Mucosa of stomach (tissue), 1 donor: Measurements from ENCODE around the gene HSPG2.

Experiments used
- H3K27me3 ChIP-seq: one replicate; pipeline ENCODE4 v1.7.0; 2013; ENCODE audit warnings: mild to moderate bottlenecking, low read length; ENCODE audit not compliant: control insufficient read depth, insufficient read depth
- H3K36me3 ChIP-seq: one replicate; pipeline ENCODE4 v1.7.0; 2013; ENCODE audit warnings: low read length; ENCODE audit not compliant: control insufficient read depth, insufficient read depth
- H3K4me1 ChIP-seq: one replicate; pipeline ENCODE4 v1.7.0; 2013; ENCODE audit warnings: mild to moderate bottlenecking, low read length; ENCODE audit not compliant: control insufficient read depth, insufficient read depth
- H3K4me3 ChIP-seq: one replicate; pipeline ENCODE4 v1.7.0; 2013; ENCODE audit warnings: low read length
- H3K9ac ChIP-seq: one replicate; pipeline ENCODE4 v1.7.0; 2013; ENCODE audit warnings: mild to moderate bottlenecking, low read length, moderate library complexity
- H3K9me3 ChIP-seq: one replicate; pipeline ENCODE4 v1.7.0; 2013; ENCODE audit warnings: mild to moderate bottlenecking, low read length, moderate library complexity; ENCODE audit not compliant: control insufficient read depth
- donor health status: Pancreatic carcinoma.

Gene HSPG2

DNA sequence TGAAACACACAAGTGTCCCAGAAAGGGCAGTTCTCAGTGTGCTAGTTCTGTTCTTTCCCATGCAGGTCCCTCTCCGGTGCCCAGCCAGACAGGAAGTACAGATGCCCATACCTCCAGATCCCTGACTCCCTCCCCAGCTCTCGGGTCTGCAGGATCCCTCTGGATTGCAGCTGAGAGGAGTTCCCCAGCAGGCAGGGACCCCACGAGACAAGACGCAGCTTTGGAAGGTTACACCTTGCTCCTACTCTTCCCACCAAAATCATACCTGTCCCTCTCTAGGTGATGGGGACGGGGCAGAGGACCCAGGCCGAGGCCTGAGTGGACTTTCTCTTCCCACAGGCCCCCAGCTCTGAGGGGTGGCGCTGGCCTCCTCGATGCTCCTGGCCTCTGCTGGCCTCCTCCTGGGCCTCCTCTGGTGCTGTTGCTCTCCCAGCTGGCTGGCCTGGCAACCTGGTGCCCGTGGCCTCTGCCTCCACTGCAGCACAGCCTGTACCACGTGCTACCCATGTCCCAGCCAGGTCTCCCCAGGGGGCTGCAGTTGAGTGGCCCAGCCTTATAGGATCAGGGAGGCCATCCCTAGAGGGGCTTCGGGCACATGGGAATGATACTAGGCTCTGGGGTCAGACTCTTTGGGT, 115.6 kb downstream of the HSPG2 start:
- Histone ChIP-seq H3K9me3 (no peaks in the 10 kb centered on the region), H3K9ac (no peak overlapping the region), H3K4me3 (no peak overlapping the region), H3K27me3 (no peaks in the 10 kb centered on the region), H3K36me3 (peaks cover 8% of the 10 kb centered on the region), H3K4me1 (no peaks in the 10 kb centered on the region)

DNA sequence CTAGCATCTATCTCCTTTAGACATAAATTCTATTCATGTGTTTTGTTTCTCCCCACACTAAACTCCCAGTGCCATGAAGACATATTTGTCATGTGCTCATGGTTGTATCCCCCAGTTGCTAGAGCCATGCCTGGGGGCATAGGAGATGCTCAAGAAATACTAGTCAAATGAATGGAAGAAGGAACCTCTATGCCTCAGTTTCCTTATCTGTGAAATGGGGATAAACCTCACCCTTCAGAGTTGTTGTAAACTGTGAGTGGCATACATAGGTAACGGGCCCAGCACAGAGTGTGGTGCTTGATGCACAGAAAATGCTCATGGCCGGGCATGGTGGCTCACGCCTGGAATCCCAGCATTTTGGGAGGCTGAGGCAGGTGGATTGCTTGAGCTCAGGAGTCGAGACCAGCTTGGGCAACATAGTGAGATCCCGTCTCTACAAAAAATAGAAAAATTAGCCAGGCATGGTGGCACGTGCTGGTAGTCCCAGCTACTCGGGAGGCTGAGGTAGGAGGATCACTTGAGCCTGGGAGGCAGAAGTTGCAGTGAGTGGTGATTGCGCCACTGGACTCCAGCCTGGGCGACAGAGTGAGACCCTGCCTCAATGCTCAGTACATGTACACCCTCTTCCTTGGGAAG, 116.4 kb downstream of the HSPG2 start:
- H3K36me3 ChIP-seq, result peaks cover 8% of the 10 kb centered on the region
- no peaks in the 10 kb centered on the region for H3K4me1 ChIP-seq
- no peaks in the 10 kb centered on the region for H3K9me3 ChIP-seq

DNA sequence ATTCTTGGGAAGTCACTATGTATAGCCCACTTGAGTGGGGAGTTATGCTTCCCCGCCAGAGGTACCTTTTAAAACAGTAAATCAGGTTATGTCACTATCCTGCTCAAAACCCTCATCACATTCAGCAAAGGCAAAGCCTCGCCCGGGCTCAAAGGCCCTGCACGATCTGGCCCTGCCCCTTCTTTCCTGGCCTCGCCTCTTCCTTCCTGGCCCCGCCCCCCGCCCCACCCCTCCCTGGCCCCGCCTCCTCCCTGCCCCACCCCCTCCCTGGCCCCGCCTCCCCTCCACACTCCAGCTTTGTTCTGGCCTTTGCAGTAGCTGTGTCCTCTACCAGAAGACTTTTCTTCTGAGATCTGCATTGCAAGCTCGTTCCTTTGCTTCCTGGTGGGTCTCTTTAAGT, 118.5 kb downstream of the HSPG2 start:
- Histone ChIP-seq H3K4me1 (peaks cover 10% of the 10 kb centered on the region), H3K27me3 (peaks cover 6% of the 10 kb centered on the region), H3K36me3 (no peaks in the 10 kb centered on the region), H3K4me3 (no peak overlapping the region), H3K9me3 (no peaks in the 10 kb centered on the region), H3K9ac (no peak overlapping the region)

More for the DNA sequence above, 116.4 kb downstream of the HSPG2 start:
- Histone ChIP-seq H3K4me3 (no peak overlapping the region), H3K27me3 (no peaks in the 10 kb centered on the region), H3K9ac (no peak overlapping the region)

DNA sequence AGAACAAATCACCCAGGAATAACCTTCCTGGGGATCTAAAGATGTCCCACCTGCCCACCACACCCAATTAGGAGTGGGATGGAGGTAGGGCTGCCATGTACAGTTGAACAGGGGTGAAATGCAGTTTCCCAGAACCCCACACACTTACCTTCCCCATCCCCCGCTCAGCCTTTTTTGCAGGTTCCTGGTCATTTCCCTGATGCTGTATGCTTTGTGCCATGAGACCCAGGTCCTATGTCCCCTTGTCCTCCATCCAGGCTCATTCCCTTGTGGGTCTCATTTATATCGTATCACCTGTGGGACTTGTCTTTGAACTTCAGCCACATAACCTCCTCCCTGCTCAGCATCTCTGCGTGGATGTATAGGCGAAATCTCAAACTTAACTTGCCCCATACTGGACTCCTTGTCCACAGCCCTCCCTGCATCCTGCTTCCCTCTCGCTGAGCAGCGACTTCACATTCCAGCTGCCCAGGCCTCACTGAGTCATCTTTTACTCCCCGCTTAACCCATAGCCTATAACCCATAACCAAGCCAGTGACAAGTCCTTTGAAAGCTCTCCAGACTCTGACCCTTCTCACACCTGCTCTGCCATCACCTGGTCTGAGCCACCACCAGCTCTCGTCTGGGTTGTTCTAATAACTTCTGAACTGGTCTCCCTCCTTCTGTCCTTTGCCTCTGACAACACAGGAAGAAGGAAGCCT, 120.4 kb downstream of the HSPG2 start:
- peaks cover 6% of the 10 kb centered on the region for H3K27me3 ChIP-seq
- no peaks in the 10 kb centered on the region for H3K9me3 ChIP-seq
- H3K36me3 ChIP-seq, result no peaks in the 10 kb centered on the region
- H3K4me1 ChIP-seq, result peaks cover 17% of the 10 kb centered on the region
- no peak overlapping the region for H3K4me3 ChIP-seq
- no peak overlapping the region for H3K9ac ChIP-seq

DNA sequence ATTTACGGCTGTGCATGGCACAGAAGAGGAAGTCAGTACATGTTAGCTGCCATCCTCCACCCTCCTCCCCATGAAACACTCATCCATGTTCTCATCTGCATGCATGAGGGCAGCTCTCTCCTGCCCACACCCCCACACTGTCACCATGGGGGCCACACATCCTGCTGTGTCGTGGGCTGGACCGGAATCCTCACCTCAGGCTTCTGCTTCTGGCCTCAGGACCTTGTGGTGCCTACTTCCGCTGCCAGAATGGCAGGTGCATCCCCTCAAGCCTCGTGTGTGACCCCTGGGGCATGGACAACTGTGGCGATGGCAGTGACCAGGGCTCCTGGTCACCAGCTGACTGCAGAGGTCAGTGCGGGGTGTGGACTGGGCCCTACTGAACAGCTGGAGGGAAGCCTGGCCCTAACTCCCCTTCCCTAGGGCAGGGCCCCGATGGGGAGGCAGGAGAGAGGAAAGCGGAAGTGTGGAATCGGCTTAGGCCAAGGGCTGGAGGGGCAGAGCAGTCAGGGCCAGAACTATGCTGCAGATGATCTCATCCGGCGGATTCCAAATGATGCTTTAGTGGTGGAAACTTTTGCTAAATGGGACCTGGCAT, 121.3 kb downstream of the HSPG2 start:
- Histone ChIP-seq H3K4me3 (no peak overlapping the region), H3K36me3 (no peaks in the 10 kb centered on the region), H3K9me3 (no peaks in the 10 kb centered on the region), H3K27me3 (peaks cover 6% of the 10 kb centered on the region), H3K4me1 (peaks cover 17% of the 10 kb centered on the region), H3K9ac (no peak overlapping the region)

DNA sequence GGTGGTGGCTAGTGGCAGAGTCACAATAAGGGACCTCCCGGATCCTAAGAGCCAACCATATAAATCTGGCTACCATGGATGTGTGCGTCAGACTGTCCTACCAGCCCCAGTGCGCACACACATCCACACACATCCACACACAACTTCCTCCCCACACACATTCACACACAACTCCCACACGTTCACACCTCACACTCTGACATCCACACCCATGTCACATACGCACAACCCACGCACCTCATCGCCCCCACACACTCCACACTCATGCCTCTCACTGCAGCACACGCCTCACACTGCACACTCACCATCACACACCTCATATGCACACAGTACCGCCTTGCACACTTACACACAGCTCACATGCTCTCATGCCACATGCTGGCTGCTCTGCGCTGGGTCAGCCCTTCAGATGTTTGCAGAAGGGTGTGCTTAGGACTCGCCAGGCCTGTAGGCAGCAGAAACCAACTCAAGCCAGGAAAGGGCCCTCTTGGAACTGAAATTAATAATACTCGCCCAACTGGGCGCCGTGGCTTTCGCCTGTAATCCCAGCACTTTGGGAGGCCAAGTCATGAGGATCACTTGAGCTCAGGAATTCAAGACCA, 122.0 kb downstream of the HSPG2 start:
- H3K27me3 ChIP-seq, result peaks cover 6% of the 10 kb centered on the region
- no peaks in the 10 kb centered on the region for H3K36me3 ChIP-seq
- no peaks in the 10 kb centered on the region for H3K9me3 ChIP-seq
- no peak overlapping the region for H3K4me3 ChIP-seq
- H3K4me1 ChIP-seq, result peaks cover 17% of the 10 kb centered on the region
- no peak overlapping the region for H3K9ac ChIP-seq

DNA sequence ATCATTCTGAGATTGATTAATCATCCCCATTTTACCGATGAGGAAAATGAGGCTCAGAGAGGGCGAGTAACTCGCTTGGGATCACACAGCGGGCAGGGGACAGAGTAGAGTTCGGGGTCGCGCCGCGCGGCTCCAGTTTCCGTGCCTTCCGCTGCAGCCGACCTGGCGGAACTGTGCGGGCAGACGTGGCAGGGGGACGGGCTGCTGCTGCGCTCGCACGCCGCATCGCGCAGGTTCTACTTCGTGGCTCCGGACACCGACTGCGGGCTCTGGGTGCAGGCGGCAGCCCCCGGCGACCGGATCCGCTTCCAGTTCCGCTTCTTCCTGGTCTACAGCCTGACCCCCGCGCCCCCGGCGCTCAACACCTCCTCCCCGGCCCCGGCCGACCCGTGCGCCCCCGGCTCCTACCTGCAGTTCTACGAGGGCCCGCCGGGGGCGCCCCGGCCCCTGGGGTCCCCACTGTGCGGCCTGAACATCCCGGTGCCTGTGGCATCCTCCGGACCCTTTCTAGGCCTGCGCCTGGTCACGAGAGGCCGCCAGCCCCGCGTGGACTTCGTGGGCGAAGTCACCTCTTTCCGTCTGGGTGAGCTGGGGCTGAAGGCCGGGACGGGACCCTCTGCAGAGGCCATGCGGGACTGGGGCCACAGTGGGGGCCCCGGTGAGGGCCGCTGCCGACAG, 122.7 kb downstream of the HSPG2 start:
- H3K9ac ChIP-seq, result peak overlapping the region; percentile 16
- peaks cover 6% of the 10 kb centered on the region for H3K27me3 ChIP-seq
- no peaks in the 10 kb centered on the region for H3K9me3 ChIP-seq

DNA sequence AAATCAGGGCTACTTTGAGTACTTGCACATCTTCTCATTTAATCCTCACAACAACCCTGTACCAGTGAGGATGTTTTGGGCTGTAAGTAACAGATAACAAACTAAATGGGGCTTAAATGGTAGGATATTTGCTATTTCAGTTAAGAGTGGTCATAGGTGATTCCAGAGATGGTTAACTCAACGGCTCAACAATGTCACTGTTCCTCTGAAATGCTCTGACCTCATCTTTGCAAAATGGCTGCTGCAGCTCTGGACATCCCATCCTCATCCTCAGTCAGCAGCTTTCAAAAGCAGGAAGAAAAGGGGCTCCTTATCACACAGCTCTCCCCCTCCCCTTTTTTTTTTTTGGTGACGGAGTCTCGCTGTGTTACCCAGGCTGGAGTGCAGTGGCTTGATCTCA, 123.6 kb downstream of the HSPG2 start:
- Histone ChIP-seq H3K27me3 (peaks cover 6% of the 10 kb centered on the region), H3K9me3 (no peaks in the 10 kb centered on the region), H3K36me3 (no peaks in the 10 kb centered on the region), H3K4me1 (peaks cover 17% of the 10 kb centered on the region), H3K9ac (no peak overlapping the region), H3K4me3 (no peak overlapping the region)

More for the DNA sequence above, 122.7 kb downstream of the HSPG2 start:
- H3K4me3 ChIP-seq, result no peak overlapping the region
- peaks cover 17% of the 10 kb centered on the region for H3K4me1 ChIP-seq
- H3K36me3 ChIP-seq, result no peaks in the 10 kb centered on the region

DNA sequence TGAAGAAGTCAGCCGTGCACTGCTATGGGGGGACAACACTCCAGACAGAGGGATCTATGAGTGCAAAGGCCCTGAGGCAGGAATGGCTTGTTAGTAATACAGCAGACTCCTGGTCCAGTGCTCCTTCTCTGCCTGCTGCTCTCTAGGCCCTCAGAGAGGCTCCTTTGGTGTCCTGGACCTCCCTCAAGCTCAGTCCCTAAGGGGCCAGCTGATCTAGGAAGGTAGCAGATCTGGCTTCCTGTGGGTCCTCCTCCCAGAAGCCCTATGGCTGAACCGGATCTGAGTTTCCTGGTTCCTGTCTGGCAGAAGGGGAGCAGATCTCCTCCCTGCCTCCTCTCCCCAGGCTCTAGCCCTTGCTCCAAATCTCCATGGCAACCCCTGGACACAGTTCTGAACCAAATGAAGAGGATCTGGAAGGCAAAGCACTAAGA, 125.2 kb downstream of the HSPG2 start, which contains the start of gene LDLRAD2:
LDLRAD2 (plus strand) TSS at position 391 of the 431 bp plus-strand sequence. CDS start 187 bp downstream, outside the sequence.
- peaks cover 6% of the 10 kb centered on the region for H3K27me3 ChIP-seq
- H3K4me1 ChIP-seq, result peaks cover 17% of the 10 kb centered on the region
- H3K9ac ChIP-seq, result no peak within 1 kb of the TSS
- H3K36me3 ChIP-seq, result no peaks in the 10 kb centered on the region
- no peak within 1 kb of the TSS for H3K4me3 ChIP-seq
- no peaks in the 10 kb centered on the region for H3K9me3 ChIP-seq

DNA sequence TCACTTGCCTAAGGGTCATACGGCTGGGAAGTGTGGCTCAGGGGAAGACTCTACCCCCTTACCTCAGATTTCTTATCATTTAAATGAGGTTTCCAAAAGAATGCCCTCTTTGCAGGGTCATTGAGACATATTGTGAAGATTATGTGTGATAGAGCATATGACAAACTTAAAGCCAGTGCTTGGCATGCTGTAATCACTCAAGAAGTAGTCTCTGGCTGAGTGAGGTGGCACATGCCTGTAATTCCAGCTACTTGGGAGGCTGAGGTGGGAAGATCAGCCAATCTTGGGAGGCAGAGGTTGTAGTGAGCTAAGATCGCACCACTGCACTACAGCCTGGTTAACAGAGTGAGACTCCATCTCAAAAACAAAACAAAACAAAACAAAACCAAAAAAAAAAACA, 132.6 kb downstream of the HSPG2 start:
- no peaks in the 10 kb centered on the region for H3K4me1 ChIP-seq
- no peaks in the 10 kb centered on the region for H3K27me3 ChIP-seq
- no peaks in the 10 kb centered on the region for H3K36me3 ChIP-seq
- no peaks in the 10 kb centered on the region for H3K9me3 ChIP-seq
- H3K4me3 ChIP-seq, result no peak overlapping the region
- H3K9ac ChIP-seq, result no peak overlapping the region

DNA sequence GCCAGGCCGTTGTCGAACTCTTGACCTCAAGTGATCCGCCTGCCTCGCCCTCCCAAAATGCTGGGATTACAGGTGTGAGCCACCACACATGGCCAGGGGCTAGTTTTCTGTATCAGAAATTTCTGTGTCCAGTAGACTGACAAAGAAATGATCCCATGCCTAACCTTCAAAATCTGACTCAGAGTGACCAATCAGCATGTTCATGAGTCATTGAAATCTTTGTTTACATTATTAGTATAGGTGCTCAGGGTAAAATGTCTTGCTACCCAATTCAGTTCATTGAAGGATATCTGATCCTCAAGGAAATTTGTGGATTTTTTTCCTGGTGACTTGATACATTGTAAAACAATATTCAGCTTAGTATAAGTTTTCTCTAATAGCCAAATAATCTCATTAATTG, 136.0 kb downstream of the HSPG2 start:
- Histone ChIP-seq H3K27me3 (no peaks in the 10 kb centered on the region), H3K9ac (no peak overlapping the region), H3K9me3 (no peaks in the 10 kb centered on the region), H3K4me1 (no peaks in the 10 kb centered on the region), H3K4me3 (no peak overlapping the region), H3K36me3 (no peaks in the 10 kb centered on the region)
